M059J (cell line): ENCODE results near the gene ZBTB22. TPM values are rescaled to one million over a fixed set of nuclear protein-coding genes. Genes with fewer than 3 reads are reported as not detected.
"Not testable (repeated sequence)": the region's sequence is repeated elsewhere in the genome, so short reads cannot be mapped to it uniquely, and the experiment has no call there.

Source experiments
- DNase-seq: peaks from one replicate; pipeline ENCODE4 v3.0.0-alpha.2; 2012; ENCODE audit warnings: low read depth
- total RNA-seq: library from RNA; depleted of rRNA; stranded (reverse); fragments of >200 nt; shearing (Covaris generic); gene quantifications from 2 replicates; pipeline ENCODE4 v1.2.3, GENCODE V29; 2014; rRNA removed

Gene ZBTB22, protein sequence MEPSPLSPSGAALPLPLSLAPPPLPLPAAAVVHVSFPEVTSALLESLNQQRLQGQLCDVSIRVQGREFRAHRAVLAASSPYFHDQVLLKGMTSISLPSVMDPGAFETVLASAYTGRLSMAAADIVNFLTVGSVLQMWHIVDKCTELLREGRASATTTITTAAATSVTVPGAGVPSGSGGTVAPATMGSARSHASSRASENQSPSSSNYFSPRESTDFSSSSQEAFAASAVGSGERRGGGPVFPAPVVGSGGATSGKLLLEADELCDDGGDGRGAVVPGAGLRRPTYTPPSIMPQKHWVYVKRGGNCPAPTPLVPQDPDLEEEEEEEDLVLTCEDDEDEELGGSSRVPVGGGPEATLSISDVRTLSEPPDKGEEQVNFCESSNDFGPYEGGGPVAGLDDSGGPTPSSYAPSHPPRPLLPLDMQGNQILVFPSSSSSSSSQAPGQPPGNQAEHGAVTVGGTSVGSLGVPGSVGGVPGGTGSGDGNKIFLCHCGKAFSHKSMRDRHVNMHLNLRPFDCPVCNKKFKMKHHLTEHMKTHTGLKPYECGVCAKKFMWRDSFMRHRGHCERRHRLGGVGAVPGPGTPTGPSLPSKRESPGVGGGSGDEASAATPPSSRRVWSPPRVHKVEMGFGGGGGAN
- total RNA-seq = 13.8 and 18.0 TPM in 2 replicates

- peak; percentile 100 for DNase-seq
These were observed at the start of gene ZBTB22 for GRCh38 chr6:33317669-33318425. TSS of gene ZBTB22 (minus strand) at chr6:33317744. CDS start at chr6:33316916, 828 bp downstream.

GRCh38 chr6:33367009-33367714 is 49.6 kb upstream of the ZBTB22 start:
- no peak for DNase-seq

GRCh38 chr6:33365206-33365971 is 47.8 kb upstream of the ZBTB22 start:
- not testable (repeated sequence) for DNase-seq

DNA sequence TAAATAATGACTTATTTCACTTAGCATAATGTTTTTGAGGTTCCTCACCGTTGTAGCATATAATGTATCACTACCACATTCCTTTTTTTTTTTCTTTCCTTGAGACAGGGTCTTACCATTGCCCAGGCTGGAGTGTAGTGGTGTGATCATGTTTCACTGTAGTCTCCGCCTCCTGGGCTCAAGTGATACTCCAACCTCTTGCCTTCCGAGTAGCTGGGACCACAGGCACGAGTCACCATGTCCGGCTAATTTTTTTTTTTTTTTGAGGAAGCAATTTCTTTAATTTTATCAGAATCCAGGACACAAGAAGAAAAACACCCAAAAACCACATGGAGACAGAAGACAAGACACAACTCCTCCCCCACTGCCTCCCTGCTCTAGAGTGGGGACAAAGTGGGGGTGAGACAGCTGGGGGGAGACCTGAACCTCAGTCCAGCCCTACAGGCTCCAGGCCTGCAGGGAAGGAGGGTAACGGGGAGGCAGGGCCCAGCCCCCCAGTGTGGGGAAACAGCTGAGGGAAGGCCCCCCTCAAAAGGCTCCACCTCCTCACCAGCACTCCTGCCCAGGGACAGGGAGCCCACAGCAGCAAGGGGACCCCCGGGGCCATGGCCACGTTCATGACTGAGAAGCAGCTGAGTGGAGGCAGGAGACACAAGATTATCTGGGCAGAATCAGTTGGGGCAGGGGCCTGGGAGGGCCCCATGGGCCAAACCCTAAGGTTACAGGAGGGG is 47.1 kb upstream of the ZBTB22 start:
- peak; percentile 73 for DNase-seq

DNA sequence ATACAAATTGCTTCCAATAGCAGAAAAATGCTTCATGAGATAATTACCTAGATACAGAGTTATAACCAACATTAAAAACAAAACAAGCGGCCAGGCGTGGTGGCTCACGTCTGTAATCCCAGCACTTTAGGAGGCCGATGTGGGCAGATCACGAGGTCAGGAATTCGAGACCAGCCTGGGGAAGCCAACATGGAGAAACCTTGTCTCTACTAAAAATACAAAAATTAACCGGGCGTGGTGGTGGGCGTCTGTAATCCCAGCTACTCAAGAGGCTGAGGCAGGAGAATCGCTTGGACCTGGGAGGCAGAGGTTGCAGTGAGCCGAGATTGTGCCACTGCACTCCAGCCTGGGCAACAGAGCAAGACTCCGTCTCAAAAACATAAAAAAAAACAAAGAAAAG is 45.9 kb upstream of the ZBTB22 start:
- not testable (repeated sequence) for DNase-seq

DNA sequence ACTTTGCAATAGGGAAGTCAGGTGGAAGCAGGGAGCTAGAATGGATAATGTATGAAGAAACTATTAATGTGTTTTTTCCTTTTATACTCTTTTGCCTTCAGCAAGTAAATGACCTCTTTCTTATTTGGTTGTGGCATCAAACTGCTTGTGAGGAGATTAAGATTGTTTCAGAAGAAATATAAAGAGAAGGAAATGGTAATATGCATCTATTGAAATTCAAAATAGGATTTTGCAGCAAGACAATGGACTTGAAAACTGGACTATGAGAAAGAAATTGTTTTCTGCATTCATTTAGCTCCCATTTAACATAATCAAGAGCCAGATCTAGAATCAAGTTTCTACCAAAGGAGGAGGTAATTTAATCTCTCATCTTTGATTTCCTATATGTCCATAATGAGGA is 41.8 kb upstream of the ZBTB22 start:
- no peak for DNase-seq

DNA sequence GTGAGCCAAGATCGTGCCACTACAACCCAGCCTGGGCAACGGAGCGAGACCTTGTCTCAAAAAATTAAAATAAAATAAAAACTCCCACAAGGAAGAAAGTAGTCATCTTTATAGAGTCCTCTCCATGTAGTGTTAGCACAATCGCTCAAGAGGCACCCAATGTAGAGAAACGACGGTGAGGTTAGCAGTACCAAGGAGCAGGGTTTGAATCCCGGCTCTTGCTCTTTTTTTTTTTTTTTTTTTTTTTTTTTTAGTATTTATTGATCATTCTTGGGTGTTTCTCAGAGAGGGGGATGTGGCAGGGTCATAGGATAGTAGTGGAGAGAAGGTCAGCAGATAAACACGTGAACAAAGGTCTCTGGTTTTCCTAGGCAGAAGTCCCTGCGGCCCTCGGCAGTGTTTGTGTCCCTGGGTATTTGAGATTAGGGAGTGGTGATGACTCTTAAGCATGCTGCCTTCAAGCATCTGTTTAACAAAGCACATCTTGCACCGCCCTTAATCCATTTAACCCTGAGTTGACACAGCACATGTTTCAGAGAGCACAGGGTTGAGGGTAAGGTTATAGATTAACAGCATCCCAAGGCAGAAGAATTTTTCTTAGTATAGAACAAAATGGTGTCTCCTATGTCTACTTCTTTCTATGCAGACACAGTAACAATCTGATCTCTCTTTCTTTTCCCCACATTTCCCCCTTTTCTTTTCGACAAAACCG is 39.8 kb upstream of the ZBTB22 start:
- not testable (repeated sequence) for DNase-seq

GRCh38 chr6:33356295-33356694 is 38.8 kb upstream of the ZBTB22 start:
- DNase-seq = no peak

- DNase-seq = not testable (repeated sequence)
These were observed 38.3 kb upstream of the ZBTB22 start for GRCh38 chr6:33355860-33356259.

DNA sequence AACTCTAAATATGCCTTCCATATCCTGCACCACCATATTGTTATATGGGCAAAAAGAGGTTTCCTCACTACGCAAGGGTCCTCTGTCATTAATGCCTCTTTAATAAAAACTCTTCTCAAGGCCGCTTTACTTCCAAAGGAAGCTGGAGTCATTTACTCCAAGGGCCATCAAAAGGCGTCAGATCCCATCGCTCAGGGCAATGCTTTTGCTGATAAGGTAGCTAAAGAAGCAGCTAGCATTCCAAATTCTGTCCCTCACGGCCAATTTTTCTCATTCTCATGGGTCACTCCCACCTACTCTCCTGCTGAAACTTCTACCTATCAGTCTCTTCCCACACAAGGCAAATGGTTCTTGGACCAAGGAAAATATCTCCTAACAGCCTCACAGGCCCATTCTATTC is 30.3 kb upstream of the ZBTB22 start:
- no peak for DNase-seq

GRCh38 chr6:33346972-33347371 is 29.4 kb upstream of the ZBTB22 start:
- DNase-seq = peak; percentile 24

GRCh38 chr6:33344701-33345697 is 27.5 kb upstream of the ZBTB22 start:
- peak; percentile 92 for DNase-seq

GRCh38 chr6:33343953-33344611 is 26.5 kb upstream of the ZBTB22 start:
- DNase-seq = no peak

GRCh38 chr6:33343606-33343952 is 26.0 kb upstream of the ZBTB22 start:
- not testable (repeated sequence) for DNase-seq

GRCh38 chr6:33339193-33339592 is 21.6 kb upstream of the ZBTB22 start:
- no peak for DNase-seq

DNA sequence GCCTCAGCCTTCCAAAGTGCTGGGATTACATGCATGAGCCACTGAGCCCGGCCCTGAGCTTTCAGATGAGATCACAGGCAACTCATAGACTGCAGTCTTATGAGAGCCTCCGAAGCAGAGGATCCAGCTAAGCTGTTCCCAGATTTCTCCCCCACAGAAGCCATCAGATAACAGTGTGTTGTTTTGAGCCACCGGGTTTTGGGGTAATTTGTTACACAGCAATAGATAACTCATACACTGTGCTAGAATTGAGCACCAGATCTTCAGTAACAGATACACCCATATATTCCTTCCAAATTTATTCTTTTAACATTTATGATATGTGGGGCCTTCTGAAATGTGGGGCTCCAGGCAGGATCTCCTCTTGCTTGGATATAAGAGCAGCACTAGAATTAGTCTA is 19.0 kb upstream of the ZBTB22 start:
- no peak for DNase-seq

DNA sequence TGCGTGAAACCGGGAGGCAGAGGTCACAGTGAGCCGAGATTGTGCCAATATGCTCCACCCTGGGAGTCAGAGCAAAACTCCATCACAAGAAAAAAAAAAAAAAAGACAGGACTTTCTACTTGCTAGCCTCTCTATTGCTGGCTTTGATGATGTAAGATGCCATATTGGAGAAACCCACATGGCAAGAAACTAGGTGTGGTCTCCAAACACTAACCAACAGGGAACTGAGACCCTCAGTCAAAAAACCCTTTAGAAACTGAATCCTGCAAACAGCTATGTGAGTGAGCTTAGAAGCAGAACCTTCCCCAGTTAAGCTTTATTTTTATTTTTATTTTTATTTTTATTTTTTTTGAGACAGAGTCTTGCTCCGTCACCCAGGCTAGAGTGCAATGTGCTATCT is 18.4 kb upstream of the ZBTB22 start:
- DNase-seq = no peak

DNA sequence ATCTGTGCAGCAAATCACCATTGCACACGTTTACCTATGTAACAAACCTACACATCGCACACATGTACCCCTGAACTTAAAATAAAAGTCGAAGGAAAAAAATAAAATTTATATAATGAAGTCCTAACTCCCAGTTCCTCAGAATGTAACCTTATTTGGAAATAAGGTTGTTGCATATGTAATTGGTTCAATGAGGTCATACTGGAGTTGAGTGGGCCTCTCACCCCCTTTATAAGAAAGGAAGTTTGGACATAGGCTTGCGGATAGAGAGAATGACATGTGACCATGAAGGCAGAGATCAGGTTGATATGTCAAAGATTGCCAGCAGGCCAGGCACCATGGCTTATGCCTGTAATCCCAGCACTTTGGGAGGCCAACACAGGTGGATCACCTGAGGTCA is 16.1 kb upstream of the ZBTB22 start:
- no peak for DNase-seq
